Panc1 (cell line): ENCODE measurements around the gene HOXC6. TPM values are rescaled to one million over a fixed set of nuclear protein-coding genes. Genes with fewer than 3 reads are reported as not detected.

Experiments used
- ATAC-seq: fragments of 200-7000 bp; cut with Tn5 transposase; 2 replicates; pipeline ENCODE4 v1.9.1; 2020; ENCODE audit warnings: mild to moderate bottlenecking, moderate library complexity
- BruUV-seq: library from RNA; stranded (reverse); fragments of 400-500 nt; replicated peaks from 2 replicates; lab custom pipeline; 2021; lab: Mats Ljungman, UMichigan
- CTCF ChIA-PET: fragments of 300-600 bp; sonication (Branson Sonifier 250); formaldehyde crosslinking; loops from one replicate; lab custom pipeline; 2022; ENCODE audit warnings: antibody characterized with exemption; lab: Charles Lee
- POLR2A ChIA-PET: fragments of 300-600 bp; sonication (Branson Sonifier 250); formaldehyde crosslinking; loops from one replicate; lab custom pipeline; 2022; ENCODE audit warnings: antibody characterized with exemption; lab: Charles Lee
- DNase-seq: peaks from one replicate; pipeline ENCODE4 v3.0.0-alpha.2; 2010; ENCODE audit warnings: low read depth, low spot score
- H3K27ac ChIP-seq: 2 replicates; pipeline ENCODE4 v1.5.1; 2011; ENCODE audit warnings: mild to moderate bottlenecking, low read length, inconsistent platforms
- H3K27me3 ChIP-seq: fragments of 200-500 bp; sonication (Bioruptor generic); 2 replicates; pipeline ENCODE4 v1.6.0; 2014; ENCODE audit warnings: low read length, inconsistent platforms; ENCODE audit not compliant: control insufficient read depth, insufficient read depth
- H3K36me3 ChIP-seq: fragments of 200-500 bp; sonication (Bioruptor generic); 2 replicates; pipeline ENCODE4 v1.5.1; 2014; ENCODE audit warnings: inconsistent platforms, mild to moderate bottlenecking, low read length, moderate library complexity; ENCODE audit not compliant: control insufficient read depth, insufficient read depth
- H3K4me1 ChIP-seq: 2 replicates; pipeline ENCODE4 v1.5.1; 2011; ENCODE audit warnings: inconsistent platforms, mild to moderate bottlenecking, low read length, moderate library complexity; ENCODE audit not compliant: control insufficient read depth, insufficient read depth
- H3K4me3 ChIP-seq, 2 experiments: 2 replicates each; pipeline ENCODE4 v1.5.1; 2011 to 2012; ENCODE audit warnings: low read depth in 2 of 2, low read length in 2 of 2, mild to moderate bottlenecking in 2 of 2, inconsistent platforms in 1 of 2, moderate library complexity in 1 of 2
- H3K9me3 ChIP-seq: fragments of 200-500 bp; sonication (Bioruptor generic); 2 replicates; pipeline ENCODE4 v1.5.1; 2014; ENCODE audit warnings: low read depth, mild to moderate bottlenecking, inconsistent platforms, low read length, moderate library complexity; ENCODE audit not compliant: control insufficient read depth, insufficient read depth
- POLR2AphosphoS5 ChIP-seq: IDR thresholded peaks from 2 replicates; pipeline ENCODE4 v1.6.1; 2012; ENCODE audit warnings: mild to moderate bottlenecking, low read depth, low read length, moderate library complexity
- SIN3A ChIP-seq: IDR thresholded peaks from 2 replicates; pipeline ENCODE4 v1.6.1; 2012; ENCODE audit warnings: low read depth, mild to moderate bottlenecking, low read length, moderate library complexity, borderline replicate concordance; ENCODE audit not compliant: insufficient read depth
- TCF7L2 ChIP-seq: IDR thresholded peaks from 2 replicates; pipeline ENCODE4 v1.6.1; 2011; ENCODE audit warnings: mild to moderate bottlenecking, low read depth, low read length, inconsistent platforms
- in situ Hi-C: cut with HindIII; loops from 2 replicates; pipeline ENCODE4 v1.10.0; 2016; ENCODE audit warnings: low sequenced_read_pairs, low pct_unique_long_range_greater_than_20kb
- intact Hi-C: fragments of 100-400 bp; cut with micrococcal nuclease; formaldehyde crosslinking; loops from one replicate; pipeline ENCODE4 v1.10.0; 2022; ENCODE audit not compliant: unreplicated experiment
- total RNA-seq: library from RNA; stranded (reverse); gene quantifications from one replicate; pipeline ENCODE4 v1.2.1, GENCODE V29; 2021; ENCODE audit not compliant: unreplicated experiment
- TF ChIP-seq, protein P1 (sequence below), 2 experiments: IDR thresholded peaks; 2 replicates each; pipeline ENCODE4 v1.6.1; 2011 to 2012; ENCODE audit warnings: low read depth in 2 of 2, control low read depth in 1 of 2, low read length in 1 of 2, mild to moderate bottlenecking in 1 of 2, moderate library complexity in 1 of 2; ENCODE audit not compliant: insufficient read depth in 1 of 2
- TF ChIP-seq, protein P2 (sequence below): fragments of 450-650 bp; IDR thresholded peaks from 2 replicates; pipeline ENCODE4 v1.5.1; 2017; ENCODE audit warnings: mild to moderate bottlenecking

The HOXC6 gene
- total RNA-seq, 1 experiment from 2014 or later, result 52.2 TPM

DNA sequence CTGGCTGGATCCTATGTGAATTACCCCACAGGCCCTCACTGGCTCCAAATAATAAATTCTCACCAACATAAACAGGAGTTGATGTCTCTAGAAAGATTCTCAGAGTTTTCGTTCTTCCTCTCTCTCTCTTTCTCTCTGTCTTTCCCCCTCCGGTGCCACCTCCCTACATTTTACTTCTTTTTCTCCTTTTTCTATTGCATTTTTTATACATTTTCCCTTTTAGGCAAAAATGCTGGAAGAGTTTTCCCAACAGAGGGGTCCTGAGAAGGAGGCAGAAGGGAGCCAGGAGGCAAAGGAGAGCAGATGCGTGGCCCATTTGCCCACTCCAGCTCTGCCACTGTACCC lies 826 bp upstream of the HOXC6 start:
- H3K36me3 ChIP-seq, result peaks cover 4% of the 10 kb centered on the region; the same call in 1 of the 2 replicates
- no peaks in the 10 kb centered on the region for H3K27me3 ChIP-seq
- ChIA-PET CTCF (interaction anchor here (0.6 to 1.8 kb wide), 5 partner anchors 16 to 174 kb away, joined by 3 to 6 read pairs (median 4); no protein-coding TSS in a partner anchor), POLR2A (interaction anchor here (0.5 to 0.9 kb wide), 4 partner anchors 54 to 337 kb away, joined by 3 to 4 read pairs (median 3); no protein-coding TSS in a partner anchor)
- ATAC-seq (no peak), DNase-seq (no peak)
- 0 out of 4 replicates have a peak overlapping the region, but pooled peaks of 1 of the 2 experiments have one; percentile 3 for H3K4me3 ChIP-seq
- H3K4me1 ChIP-seq, result peaks cover 98% of the 10 kb centered on the region
- intact Hi-C loops, result no loop called here
- peak overlapping the region; percentile 95 for H3K27ac ChIP-seq
- TF ChIP-seq, protein P1, sequence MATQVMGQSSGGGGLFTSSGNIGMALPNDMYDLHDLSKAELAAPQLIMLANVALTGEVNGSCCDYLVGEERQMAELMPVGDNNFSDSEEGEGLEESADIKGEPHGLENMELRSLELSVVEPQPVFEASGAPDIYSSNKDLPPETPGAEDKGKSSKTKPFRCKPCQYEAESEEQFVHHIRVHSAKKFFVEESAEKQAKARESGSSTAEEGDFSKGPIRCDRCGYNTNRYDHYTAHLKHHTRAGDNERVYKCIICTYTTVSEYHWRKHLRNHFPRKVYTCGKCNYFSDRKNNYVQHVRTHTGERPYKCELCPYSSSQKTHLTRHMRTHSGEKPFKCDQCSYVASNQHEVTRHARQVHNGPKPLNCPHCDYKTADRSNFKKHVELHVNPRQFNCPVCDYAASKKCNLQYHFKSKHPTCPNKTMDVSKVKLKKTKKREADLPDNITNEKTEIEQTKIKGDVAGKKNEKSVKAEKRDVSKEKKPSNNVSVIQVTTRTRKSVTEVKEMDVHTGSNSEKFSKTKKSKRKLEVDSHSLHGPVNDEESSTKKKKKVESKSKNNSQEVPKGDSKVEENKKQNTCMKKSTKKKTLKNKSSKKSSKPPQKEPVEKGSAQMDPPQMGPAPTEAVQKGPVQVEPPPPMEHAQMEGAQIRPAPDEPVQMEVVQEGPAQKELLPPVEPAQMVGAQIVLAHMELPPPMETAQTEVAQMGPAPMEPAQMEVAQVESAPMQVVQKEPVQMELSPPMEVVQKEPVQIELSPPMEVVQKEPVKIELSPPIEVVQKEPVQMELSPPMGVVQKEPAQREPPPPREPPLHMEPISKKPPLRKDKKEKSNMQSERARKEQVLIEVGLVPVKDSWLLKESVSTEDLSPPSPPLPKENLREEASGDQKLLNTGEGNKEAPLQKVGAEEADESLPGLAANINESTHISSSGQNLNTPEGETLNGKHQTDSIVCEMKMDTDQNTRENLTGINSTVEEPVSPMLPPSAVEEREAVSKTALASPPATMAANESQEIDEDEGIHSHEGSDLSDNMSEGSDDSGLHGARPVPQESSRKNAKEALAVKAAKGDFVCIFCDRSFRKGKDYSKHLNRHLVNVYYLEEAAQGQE (IDR thresholded peaks at IDR 0.05; ENCODE audit: insufficient read depth in 1 of 2, low read depth in 2 of 2, low read length in 1 of 2), result no peak
- TF ChIP-seq POLR2AphosphoS5 (no peak), TCF7L2 (no peak), SIN3A (no peak)
- TF ChIP-seq, protein P2, sequence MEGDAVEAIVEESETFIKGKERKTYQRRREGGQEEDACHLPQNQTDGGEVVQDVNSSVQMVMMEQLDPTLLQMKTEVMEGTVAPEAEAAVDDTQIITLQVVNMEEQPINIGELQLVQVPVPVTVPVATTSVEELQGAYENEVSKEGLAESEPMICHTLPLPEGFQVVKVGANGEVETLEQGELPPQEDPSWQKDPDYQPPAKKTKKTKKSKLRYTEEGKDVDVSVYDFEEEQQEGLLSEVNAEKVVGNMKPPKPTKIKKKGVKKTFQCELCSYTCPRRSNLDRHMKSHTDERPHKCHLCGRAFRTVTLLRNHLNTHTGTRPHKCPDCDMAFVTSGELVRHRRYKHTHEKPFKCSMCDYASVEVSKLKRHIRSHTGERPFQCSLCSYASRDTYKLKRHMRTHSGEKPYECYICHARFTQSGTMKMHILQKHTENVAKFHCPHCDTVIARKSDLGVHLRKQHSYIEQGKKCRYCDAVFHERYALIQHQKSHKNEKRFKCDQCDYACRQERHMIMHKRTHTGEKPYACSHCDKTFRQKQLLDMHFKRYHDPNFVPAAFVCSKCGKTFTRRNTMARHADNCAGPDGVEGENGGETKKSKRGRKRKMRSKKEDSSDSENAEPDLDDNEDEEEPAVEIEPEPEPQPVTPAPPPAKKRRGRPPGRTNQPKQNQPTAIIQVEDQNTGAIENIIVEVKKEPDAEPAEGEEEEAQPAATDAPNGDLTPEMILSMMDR, result no peak
- BruUV-seq, result no TSS peak
- in situ Hi-C loops, result no loop called here
- no peaks in the 10 kb centered on the region for H3K9me3 ChIP-seq

GRCh38 chr12:54029529-54030441 lies 1.5 kb downstream of the HOXC6 start:
- intact Hi-C loops (no loop called here), in situ Hi-C loops (no loop called here)
- Histone ChIP-seq H3K9me3 (no peaks in the 10 kb centered on the region), H3K4me1 (peaks cover 95% of the 10 kb centered on the region), H3K27ac (peak overlapping the region; percentile 78), H3K27me3 (no peaks in the 10 kb centered on the region), H3K36me3 (peaks cover 4% of the 10 kb centered on the region; the same call in 1 of the 2 replicates), H3K4me3 (no peak overlapping the region)
- no TSS peak for BruUV-seq
- ATAC-seq (no peak), DNase-seq (no peak)
- POLR2A ChIA-PET, result no interaction called here
- CTCF ChIA-PET, result no interaction called here
- TF ChIP-seq SIN3A, result no peak
- TF ChIP-seq POLR2AphosphoS5, result 0 out of 2 replicates have a peak, but pooled peaks have one; percentile 12

- H3K4me3 ChIP-seq, result no peak overlapping the region
- peaks cover 4% of the 10 kb centered on the region; the same call in 1 of the 2 replicates for H3K36me3 ChIP-seq
- ATAC-seq (no peak), DNase-seq (no peak)
- intact Hi-C loops (no loop called here), in situ Hi-C loops (no loop called here)
- no peaks in the 10 kb centered on the region for H3K9me3 ChIP-seq
- POLR2A ChIA-PET, result no interaction called here
- peaks cover 95% of the 10 kb centered on the region for H3K4me1 ChIP-seq
- CTCF ChIA-PET, result no interaction called here
- no peak for TF ChIP-seq SIN3A
- TF ChIP-seq, protein P1 (IDR thresholded peaks at IDR 0.05; ENCODE audit: insufficient read depth in 1 of 2, low read depth in 2 of 2, low read length in 1 of 2), result no peak
- TF ChIP-seq TCF7L2, result no peak
- TF ChIP-seq, protein P2, result no peak
- TF ChIP-seq POLR2AphosphoS5, result no peak
- H3K27me3 ChIP-seq, result no peaks in the 10 kb centered on the region
- H3K27ac ChIP-seq, result peak overlapping the region; percentile 78; the same call in 1 of the 2 replicates
- no TSS peak for BruUV-seq
These were observed 2.2 kb downstream of the HOXC6 start for GRCh38 chr12:54030442-54030801.
